Choroid plexus epithelial cell (primary cell): ENCODE data around the gene LITAF.
"Not testable (repeated sequence)": the region's sequence is repeated elsewhere in the genome, so short reads cannot be mapped to it uniquely, and the experiment has no call there.

Experiments
- DNase-seq: peaks from one replicate; pipeline ENCODE4 v3.0.0-alpha.2; 2010; ENCODE audit warnings: low read depth
- H3K4me3 ChIP-seq: 2 replicates; pipeline ENCODE4 v1.5.1; 2011; ENCODE audit warnings: low read depth, mild to moderate bottlenecking, control low read depth, low read length, moderate library complexity
- CTCF ChIP-seq: conservative IDR thresholded peaks from 2 replicates; pipeline ENCODE4 v1.5.1; 2011; ENCODE audit warnings: low read depth, mild to moderate bottlenecking, control low read depth, inconsistent platforms, low read length, moderate library complexity

LITAF gene

GRCh38 chr16:11507350-11507749 lies 79.4 kb downstream of the LITAF start:
- no peak overlapping the region for H3K4me3 ChIP-seq
- no peak for TF ChIP-seq CTCF

GRCh38 chr16:11506741-11507305 lies 79.9 kb downstream of the LITAF start:
- TF ChIP-seq CTCF: no peak

More at GRCh38 chr16:11507350-11507749, 79.4 kb downstream of the LITAF start:
- no peak for DNase-seq

GRCh38 chr16:11504261-11504660 lies 82.5 kb downstream of the LITAF start:
- DNase-seq, H3K4me3 ChIP-seq: not testable (repeated sequence)

More at GRCh38 chr16:11506741-11507305, 79.9 kb downstream of the LITAF start:
- no peak for DNase-seq
- H3K4me3 ChIP-seq: no peak overlapping the region

- H3K4me3 ChIP-seq: no peak overlapping the region
- TF ChIP-seq CTCF: no peak
- no peak for DNase-seq
Observed at GRCh38 chr16:11503566-11503965, 83.2 kb downstream of the LITAF start.

GRCh38 chr16:11502239-11502638 lies 84.5 kb downstream of the LITAF start:
- no peak for DNase-seq

GRCh38 chr16:11501632-11502031 lies 85.1 kb downstream of the LITAF start:
- H3K4me3 ChIP-seq: no peak overlapping the region
- no peak for DNase-seq
- no peak for TF ChIP-seq CTCF

More at GRCh38 chr16:11502239-11502638, 84.5 kb downstream of the LITAF start:
- H3K4me3 ChIP-seq: no peak overlapping the region
- TF ChIP-seq CTCF: no peak

GRCh38 chr16:11500700-11501346 lies 85.9 kb downstream of the LITAF start:
- no peak for TF ChIP-seq CTCF
- H3K4me3 ChIP-seq: no peak overlapping the region
- DNase-seq: no peak
